Lung microvascular endothelial cell (primary cell): ENCODE results near the gene FAM13A. TPM values are rescaled to one million over a fixed set of nuclear protein-coding genes. Genes with fewer than 3 reads are reported as not detected.

Experiments used
- DNase-seq, 2 donors: peaks; one replicate each; pipeline versions ENCODE4 v3.0.0 to v3.0.0-alpha.2; 2010; ENCODE audit warnings: low read depth in 2 of 2
- total RNA-seq: library from RNA; depleted of rRNA; stranded (reverse); fragments of >200 nt; gene quantifications from 2 replicates; pipeline ENCODE4 v1.2.1, GENCODE V29; 2014

FAM13A gene
- total RNA-seq, 1 donor from 2014 or later: 0.60 TPM

GRCh38 chr4:88788424-88788823 is 268.6 kb downstream of the FAM13A start:
- DNase-seq: no peak

DNA sequence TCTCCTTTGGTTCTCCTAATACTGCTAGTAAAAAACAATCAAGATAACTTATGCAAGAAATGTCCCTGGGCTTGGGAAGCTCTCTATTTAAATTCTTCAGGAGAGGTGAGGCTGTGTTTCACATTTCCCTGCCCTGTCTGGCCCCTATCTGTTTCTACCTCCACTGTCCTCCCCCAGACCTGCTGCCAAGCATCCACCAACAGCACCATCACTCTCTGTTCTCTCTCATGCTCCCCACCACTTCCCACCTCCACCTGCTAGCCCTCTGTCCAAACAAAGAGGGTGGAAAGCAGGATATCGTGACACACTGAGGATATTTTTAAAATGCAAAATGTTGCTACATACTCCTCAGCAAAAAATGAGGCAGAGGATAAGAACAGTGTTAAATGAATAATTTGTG is 271.0 kb downstream of the FAM13A start:
- DNase-seq: no peak

DNA sequence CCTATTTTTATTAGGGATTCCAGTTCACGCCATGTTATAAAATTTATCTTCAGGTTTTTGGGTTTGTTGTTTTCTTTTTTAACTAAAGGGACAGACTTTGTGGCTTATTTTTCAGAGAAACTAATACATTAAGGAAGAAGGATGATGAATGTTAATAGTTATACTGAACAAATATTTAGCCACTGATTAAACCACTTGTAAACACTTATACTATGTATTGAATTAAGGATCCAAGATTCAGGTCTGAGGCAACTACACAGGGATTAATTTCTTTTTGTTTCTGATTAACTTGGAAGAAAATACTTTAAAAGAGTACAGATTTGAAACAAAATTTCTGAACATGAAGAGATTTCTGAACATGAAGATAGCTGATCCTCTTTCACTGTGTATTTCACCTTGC is 276.6 kb downstream of the FAM13A start:
- DNase-seq: no peak

- DNase-seq: peak; percentile 17 to 45
Measured at GRCh38 chr4:88779431-88779830, 277.6 kb downstream of the FAM13A start.

DNA sequence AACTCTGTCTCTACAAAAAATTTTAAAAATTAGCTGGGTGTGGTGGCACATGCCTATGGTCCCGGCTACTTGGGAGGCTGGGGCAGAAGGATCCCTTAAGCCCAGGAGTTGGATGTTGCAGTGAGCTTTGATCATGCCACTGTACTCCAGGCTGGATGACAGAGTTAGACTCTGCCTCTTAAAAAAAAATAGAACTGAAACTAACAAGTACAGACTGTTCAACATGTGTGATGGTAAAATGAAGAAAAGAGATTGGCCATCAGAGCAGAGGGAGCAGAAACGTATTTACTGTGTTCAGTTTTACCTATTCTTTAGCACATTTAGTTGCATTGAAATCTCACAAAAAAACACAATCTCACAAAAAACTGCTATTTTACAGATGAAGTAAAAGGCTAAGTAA is 281.5 kb downstream of the FAM13A start:
- no peak for DNase-seq

DNA sequence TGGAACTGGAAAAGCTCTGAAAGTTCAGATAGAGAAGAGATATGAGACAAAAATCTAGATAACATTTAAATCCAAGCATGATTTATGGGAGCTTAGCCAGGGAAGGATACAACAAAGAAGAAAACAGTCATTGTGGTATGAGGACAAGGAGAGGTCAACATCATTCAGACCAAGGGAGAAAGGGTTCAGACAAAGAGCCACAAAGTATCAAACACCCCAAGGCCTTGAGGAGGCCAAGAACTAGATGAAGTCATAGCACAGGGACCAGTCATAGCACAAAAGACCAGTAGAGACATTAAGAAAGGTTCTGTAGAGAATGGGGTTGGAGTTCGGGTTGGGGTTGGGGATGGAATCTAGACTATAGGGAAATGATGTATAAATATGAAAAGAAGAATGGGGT is 282.0 kb downstream of the FAM13A start:
- no peak for DNase-seq

DNA sequence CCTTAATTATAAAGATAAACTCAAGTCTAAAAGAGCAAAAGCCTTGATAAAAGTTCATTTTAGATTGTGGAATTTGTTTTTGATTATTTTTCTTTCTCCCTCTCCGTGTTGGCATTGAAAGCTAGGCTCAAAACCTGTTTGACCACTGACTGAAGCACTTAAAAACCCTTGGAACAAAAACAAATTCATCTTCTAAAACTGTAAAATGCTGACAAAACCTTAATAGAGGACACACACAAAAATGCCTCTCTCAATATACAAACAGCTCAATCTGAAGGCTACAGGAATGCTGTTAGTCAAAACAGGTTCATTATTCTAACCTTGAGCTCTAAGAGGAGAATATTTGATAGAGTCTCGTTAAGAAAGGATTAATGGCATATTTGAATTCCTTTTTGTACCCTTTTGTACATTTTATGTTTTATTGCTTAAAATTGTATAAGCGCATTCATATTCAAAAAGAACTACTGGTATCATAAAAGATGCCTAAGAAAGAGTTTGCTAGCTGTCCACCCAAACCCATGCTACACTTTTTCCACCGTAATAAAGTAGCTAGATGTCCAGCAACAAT is 285.0 kb downstream of the FAM13A start:
- DNase-seq: no peak

DNA sequence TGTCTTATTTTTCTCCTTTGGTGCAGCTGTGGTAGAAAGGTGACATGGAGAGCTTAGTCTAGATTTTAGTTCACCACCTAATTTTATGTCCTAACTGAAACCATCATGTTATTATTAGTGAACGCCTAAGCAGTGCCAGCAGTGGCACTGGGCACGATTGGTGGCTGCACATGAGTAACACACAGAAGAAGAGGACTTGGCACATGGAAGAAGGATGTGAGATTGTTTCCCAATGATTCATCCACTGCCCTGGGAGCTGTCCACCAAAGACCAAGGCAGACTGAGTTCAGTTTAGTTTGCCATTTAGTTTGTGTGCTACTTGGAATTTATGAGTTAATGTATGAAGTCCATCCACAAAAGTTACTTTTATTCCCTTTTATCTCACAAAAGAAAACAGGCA is 291.3 kb downstream of the FAM13A start:
- DNase-seq: peak; percentile 30 to 82

DNA sequence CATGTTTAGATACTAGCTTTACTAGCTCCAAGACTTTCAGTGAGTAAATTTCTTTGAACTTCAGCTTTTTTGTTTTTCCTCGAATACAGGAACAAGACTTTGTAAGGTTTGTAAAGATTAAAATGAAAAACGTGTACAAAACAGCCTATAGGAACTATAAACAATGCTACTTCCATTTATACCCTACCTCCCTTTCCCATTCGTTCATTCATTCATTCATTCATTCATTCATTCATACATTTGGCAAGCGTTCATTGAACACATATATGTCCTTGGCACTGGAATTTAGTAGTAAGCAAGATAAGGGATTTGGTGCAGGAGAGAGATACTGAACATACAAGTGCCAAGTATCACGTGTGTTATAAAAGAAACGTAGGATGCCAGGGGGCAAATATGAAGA is 293.9 kb downstream of the FAM13A start:
- DNase-seq: no peak

DNA sequence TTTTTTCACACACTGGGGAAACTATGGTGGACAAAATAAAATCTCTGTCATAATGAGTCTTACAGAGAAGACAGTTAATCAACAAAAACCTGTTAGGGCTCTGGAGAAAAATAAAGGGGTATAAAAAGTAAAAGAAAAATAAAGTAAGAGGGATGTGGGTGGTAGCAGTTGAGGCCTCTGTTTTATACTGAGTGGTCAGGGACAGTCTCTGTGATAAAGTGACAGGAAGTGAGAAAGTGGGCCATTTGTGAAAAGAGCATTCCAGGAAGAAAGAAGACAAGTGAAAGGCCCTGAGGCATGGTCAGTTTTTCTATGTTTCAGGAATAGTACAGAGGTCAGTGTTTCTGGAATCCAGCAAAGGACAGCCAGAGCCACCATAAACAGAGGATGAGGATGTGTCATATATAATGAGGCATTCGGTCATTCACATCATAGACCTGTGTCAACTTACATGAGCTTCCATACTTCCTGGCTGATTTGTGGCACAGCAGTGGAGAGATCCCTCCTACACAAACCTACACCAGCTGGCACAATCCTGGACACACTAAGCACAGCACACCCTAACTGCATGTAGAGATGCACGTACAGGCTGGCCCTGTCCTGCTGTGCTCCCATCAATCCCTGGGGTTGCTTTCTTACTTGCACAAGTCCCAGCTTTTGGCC is 295.0 kb downstream of the FAM13A start:
- DNase-seq: no peak

DNA sequence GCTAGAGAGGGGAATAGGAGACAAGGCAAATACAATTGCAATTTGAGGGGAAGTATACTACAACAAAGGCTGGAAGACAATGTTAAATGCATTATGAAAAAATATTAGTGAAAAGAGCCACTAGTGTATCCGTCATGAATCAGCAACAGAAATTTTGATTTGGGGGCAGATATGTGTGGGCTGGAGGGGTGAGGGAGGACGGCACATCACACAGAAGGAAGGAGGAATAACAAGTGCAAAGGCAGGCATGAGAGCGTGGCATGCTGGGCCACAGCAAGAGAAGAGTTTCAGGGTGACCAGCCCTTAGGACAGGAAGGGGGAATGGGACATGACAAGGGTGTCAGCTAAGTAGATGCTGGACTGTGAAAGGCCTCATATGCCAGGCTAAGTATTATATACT is 295.6 kb downstream of the FAM13A start:
- DNase-seq: no peak

- DNase-seq: no peak
Measured at GRCh38 chr4:88759895-88760290, 297.1 kb downstream of the FAM13A start.

- DNase-seq: no peak
Measured at GRCh38 chr4:88759039-88759894, 297.7 kb downstream of the FAM13A start.

- no peak for DNase-seq
Measured at GRCh38 chr4:88758264-88758663, 298.7 kb downstream of the FAM13A start.

DNA sequence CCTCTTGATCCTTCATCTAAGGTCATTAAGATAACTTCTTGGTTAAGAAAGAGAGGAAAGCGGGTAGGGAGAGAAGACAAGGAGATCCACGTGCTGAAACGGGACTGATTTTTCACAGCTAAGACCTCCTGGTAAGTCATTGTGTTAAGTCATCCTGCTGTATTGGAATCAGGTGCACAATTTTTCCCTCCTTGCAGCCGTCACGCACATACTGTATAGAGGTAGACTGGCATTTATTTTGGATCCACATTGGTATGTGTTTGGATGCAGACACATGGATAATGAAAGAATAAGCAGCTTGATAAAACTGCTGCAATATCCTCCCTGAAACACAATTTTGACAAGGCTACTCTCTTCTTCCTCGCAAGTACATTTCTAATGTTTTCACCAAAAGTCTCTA is 299.2 kb downstream of the FAM13A start:
- no peak for DNase-seq

- no peak for DNase-seq
Measured at GRCh38 chr4:88757067-88757466, 299.9 kb downstream of the FAM13A start.

DNA sequence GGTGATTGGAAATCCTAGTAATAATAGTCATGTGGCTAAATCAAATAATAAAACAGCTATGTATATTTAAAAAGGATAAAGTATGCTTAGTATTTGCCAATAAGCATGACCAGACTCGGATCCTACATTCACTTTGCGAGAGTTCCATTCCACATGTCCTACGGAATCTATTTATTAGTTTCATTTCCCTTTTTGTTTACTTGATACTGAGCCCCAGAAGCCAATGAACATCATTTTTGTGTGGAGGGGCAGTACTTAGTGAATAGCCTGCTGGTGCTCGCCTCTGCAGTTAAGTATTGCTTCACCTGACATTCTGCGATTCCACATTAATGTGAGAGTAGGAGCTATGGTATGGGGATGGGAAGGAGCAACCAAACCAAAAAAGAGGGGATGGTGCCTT is 300.8 kb downstream of the FAM13A start:
- DNase-seq: no peak

DNA sequence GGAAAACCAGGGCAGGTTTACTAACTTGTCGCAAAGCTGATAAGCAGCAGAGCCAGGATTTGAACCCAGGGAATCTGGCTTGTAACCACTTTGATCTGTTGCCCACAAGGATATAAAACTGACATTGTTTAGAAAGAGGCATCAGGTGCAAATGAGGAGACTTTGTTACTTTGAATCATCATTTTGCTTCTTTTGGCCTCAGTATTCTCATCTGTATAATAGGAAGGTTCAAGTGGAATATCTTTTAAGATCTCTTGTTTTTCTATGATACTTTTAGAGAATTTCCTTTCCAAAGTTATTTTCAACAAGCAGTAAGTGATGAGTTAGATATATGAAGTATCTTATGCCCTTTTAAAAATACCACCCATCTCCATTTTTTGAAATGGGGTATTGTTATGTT is 301.5 kb downstream of the FAM13A start:
- DNase-seq: no peak

- no peak for DNase-seq
Measured at GRCh38 chr4:88754796-88755195, 302.2 kb downstream of the FAM13A start.

- no peak for DNase-seq
Measured at GRCh38 chr4:88753658-88754571, 303.1 kb downstream of the FAM13A start.

DNA sequence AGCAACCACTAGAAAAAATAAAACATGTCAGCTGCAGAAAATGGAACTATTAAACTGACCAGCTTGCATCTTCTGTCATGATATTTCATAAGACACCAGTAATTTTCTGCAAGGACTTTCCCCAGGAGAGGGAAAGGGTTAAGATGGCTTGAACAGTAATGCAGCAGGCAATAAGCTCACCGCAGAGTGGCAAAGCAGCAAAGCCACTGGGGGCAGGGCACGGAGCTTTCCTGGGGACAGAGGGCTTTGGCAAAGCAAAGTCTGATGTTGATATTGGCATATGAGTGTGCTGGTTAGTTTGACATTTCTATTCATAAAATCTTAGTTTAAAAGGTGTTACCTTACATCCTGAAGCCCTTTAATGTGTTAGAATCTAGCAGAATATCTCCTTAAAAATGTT is 304.2 kb downstream of the FAM13A start:
- DNase-seq: no peak

DNA sequence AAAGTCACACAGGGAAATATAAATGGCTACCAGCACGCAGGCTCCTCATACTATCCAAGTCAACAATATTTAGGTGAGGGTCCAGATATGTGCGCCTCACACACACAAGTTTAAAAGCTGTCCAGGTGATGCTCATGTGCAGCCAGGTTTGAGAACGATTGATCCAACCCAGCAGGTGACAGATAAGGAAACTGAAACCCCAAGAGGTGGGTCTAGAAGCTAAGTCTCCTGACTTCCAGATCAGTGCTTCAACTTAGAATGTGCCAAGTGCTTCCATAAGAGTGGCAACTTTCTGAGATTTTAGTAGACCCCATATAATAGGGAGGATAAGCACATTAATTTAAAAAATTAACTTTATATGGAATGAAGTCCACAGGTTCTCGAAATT is 304.9 kb downstream of the FAM13A start:
- no peak for DNase-seq
